ENCODE data around the gene RNF17.
"Not testable (repeated sequence)": the region's sequence is repeated elsewhere in the genome, so short reads cannot be mapped to it uniquely, and the experiment has no call there.

The RNF17 gene

GRCh38 chr13:24727731-24728601 lies 36.0 kb upstream of the RNF17 start:
- H3K9me3 ChIP-seq (ENCODE audit: control insufficient read depth, low read length) = peaks cover 4% of the 10 kb centered on the region
- no peaks in the 10 kb centered on the region for H3K36me3 ChIP-seq (ENCODE audit: control insufficient read depth, insufficient read depth, low read length)
- no peak overlapping the region for H3K27ac ChIP-seq (ENCODE audit: low read depth, low read length, severe bottlenecking)
- WGBS, 2 experiments (ENCODE audit: insufficient coverage in 2 of 2) = 67 to 68% methylated on average over 12 to 15 of the region's 24 CpGs
- H3K4me1 ChIP-seq (ENCODE audit: control insufficient read depth, insufficient read depth, low read length, poor library complexity, severe bottlenecking) = no peaks in the 10 kb centered on the region
- H3K4me3 ChIP-seq (ENCODE audit: extremely low read depth, insufficient read depth, low read length, poor library complexity, severe bottlenecking) = no peak overlapping the region

GRCh38 chr13:24730873-24731567 lies 32.9 kb upstream of the RNF17 start:
- not testable (repeated sequence) for H3K27ac ChIP-seq (ENCODE audit: low read depth, low read length, severe bottlenecking); H3K36me3 ChIP-seq (ENCODE audit: control insufficient read depth, insufficient read depth, low read length); H3K4me3 ChIP-seq (ENCODE audit: extremely low read depth, insufficient read depth, low read length, poor library complexity, severe bottlenecking); H3K9me3 ChIP-seq (ENCODE audit: control insufficient read depth, low read length); H3K4me1 ChIP-seq (ENCODE audit: control insufficient read depth, insufficient read depth, low read length, poor library complexity, severe bottlenecking)
- WGBS, 2 experiments (ENCODE audit: insufficient coverage in 2 of 2) = 86% methylated on average over 4 of the region's 4 CpGs; no CpG with 5 or more reads in 1 of the 2 experiments

GRCh38 chr13:24734950-24735349 lies 29.0 kb upstream of the RNF17 start:
- Histone ChIP-seq H3K27ac (ENCODE audit: low read depth, low read length, severe bottlenecking) (no peak overlapping the region), H3K4me1 (ENCODE audit: control insufficient read depth, insufficient read depth, low read length, poor library complexity, severe bottlenecking) (no peaks in the 10 kb centered on the region), H3K36me3 (ENCODE audit: control insufficient read depth, insufficient read depth, low read length) (no peaks in the 10 kb centered on the region), H3K9me3 (ENCODE audit: control insufficient read depth, low read length) (peaks cover 4% of the 10 kb centered on the region), H3K4me3 (ENCODE audit: extremely low read depth, insufficient read depth, low read length, poor library complexity, severe bottlenecking) (no peak overlapping the region)
- 100% methylated on average over 1 of the region's 4 CpGs; no CpG with 5 or more reads in 1 of the 2 experiments for WGBS, 2 experiments (ENCODE audit: insufficient coverage in 2 of 2)

- Histone ChIP-seq H3K4me3 (ENCODE audit: extremely low read depth, insufficient read depth, low read length, poor library complexity, severe bottlenecking) (no peak overlapping the region), H3K9me3 (ENCODE audit: control insufficient read depth, low read length) (peaks cover 3% of the 10 kb centered on the region), H3K4me1 (ENCODE audit: control insufficient read depth, insufficient read depth, low read length, poor library complexity, severe bottlenecking) (no peaks in the 10 kb centered on the region), H3K27ac (ENCODE audit: low read depth, low read length, severe bottlenecking) (no peak overlapping the region), H3K36me3 (ENCODE audit: control insufficient read depth, insufficient read depth, low read length) (no peaks in the 10 kb centered on the region)
- 57 to 79% methylated on average over 2 to 4 of the region's 6 CpGs for WGBS, 2 experiments (ENCODE audit: insufficient coverage in 2 of 2)
Observed at GRCh38 chr13:24737042-24737441, 26.9 kb upstream of the RNF17 start.

GRCh38 chr13:24738366-24738847 lies 25.6 kb upstream of the RNF17 start:
- Histone ChIP-seq H3K4me1 (ENCODE audit: control insufficient read depth, insufficient read depth, low read length, poor library complexity, severe bottlenecking) (no peaks in the 10 kb centered on the region), H3K4me3 (ENCODE audit: extremely low read depth, insufficient read depth, low read length, poor library complexity, severe bottlenecking) (no peak overlapping the region), H3K36me3 (ENCODE audit: control insufficient read depth, insufficient read depth, low read length) (no peaks in the 10 kb centered on the region), H3K9me3 (ENCODE audit: control insufficient read depth, low read length) (no peaks in the 10 kb centered on the region), H3K27ac (ENCODE audit: low read depth, low read length, severe bottlenecking) (no peak overlapping the region)
- WGBS, 2 experiments (ENCODE audit: insufficient coverage in 2 of 2) = 92 to 96% methylated on average over 4 of the region's 5 CpGs

- Histone ChIP-seq H3K27ac (ENCODE audit: low read depth, low read length, severe bottlenecking) (no peak overlapping the region), H3K4me1 (ENCODE audit: control insufficient read depth, insufficient read depth, low read length, poor library complexity, severe bottlenecking) (no peaks in the 10 kb centered on the region), H3K36me3 (ENCODE audit: control insufficient read depth, insufficient read depth, low read length) (no peaks in the 10 kb centered on the region), H3K4me3 (ENCODE audit: extremely low read depth, insufficient read depth, low read length, poor library complexity, severe bottlenecking) (no peak overlapping the region), H3K9me3 (ENCODE audit: control insufficient read depth, low read length) (no peaks in the 10 kb centered on the region)
- WGBS, 2 experiments (ENCODE audit: insufficient coverage in 2 of 2) = 91 to 92% methylated on average over 7 to 12 of the region's 12 CpGs
Observed at GRCh38 chr13:24740014-24740890, 23.7 kb upstream of the RNF17 start.

- 67 to 87% methylated on average over 6 to 8 of the region's 11 CpGs for WGBS, 2 experiments (ENCODE audit: insufficient coverage in 2 of 2)
- no peaks in the 10 kb centered on the region for H3K36me3 ChIP-seq (ENCODE audit: control insufficient read depth, insufficient read depth, low read length)
- H3K27ac ChIP-seq (ENCODE audit: low read depth, low read length, severe bottlenecking) = no peak overlapping the region
- H3K9me3 ChIP-seq (ENCODE audit: control insufficient read depth, low read length) = no peaks in the 10 kb centered on the region
- H3K4me3 ChIP-seq (ENCODE audit: extremely low read depth, insufficient read depth, low read length, poor library complexity, severe bottlenecking) = no peak overlapping the region
- no peaks in the 10 kb centered on the region for H3K4me1 ChIP-seq (ENCODE audit: control insufficient read depth, insufficient read depth, low read length, poor library complexity, severe bottlenecking)
Observed at GRCh38 chr13:24741016-24741662, 22.8 kb upstream of the RNF17 start.

GRCh38 chr13:24741791-24742190 lies 22.2 kb upstream of the RNF17 start:
- H3K4me1 ChIP-seq (ENCODE audit: control insufficient read depth, insufficient read depth, low read length, poor library complexity, severe bottlenecking) = no peaks in the 10 kb centered on the region
- no peaks in the 10 kb centered on the region for H3K36me3 ChIP-seq (ENCODE audit: control insufficient read depth, insufficient read depth, low read length)
- H3K9me3 ChIP-seq (ENCODE audit: control insufficient read depth, low read length) = no peaks in the 10 kb centered on the region
- H3K4me3 ChIP-seq (ENCODE audit: extremely low read depth, insufficient read depth, low read length, poor library complexity, severe bottlenecking) = no peak overlapping the region
- WGBS, 2 experiments (ENCODE audit: insufficient coverage in 2 of 2) = 94 to 97% methylated on average over 6 of the region's 8 CpGs
- no peak overlapping the region for H3K27ac ChIP-seq (ENCODE audit: low read depth, low read length, severe bottlenecking)

GRCh38 chr13:24742294-24742693 lies 21.7 kb upstream of the RNF17 start:
- WGBS, 2 experiments (ENCODE audit: insufficient coverage in 2 of 2) = 39 to 55% methylated on average over 4 of the region's 6 CpGs
- Histone ChIP-seq H3K36me3 (ENCODE audit: control insufficient read depth, insufficient read depth, low read length) (no peaks in the 10 kb centered on the region), H3K9me3 (ENCODE audit: control insufficient read depth, low read length) (no peaks in the 10 kb centered on the region), H3K4me3 (ENCODE audit: extremely low read depth, insufficient read depth, low read length, poor library complexity, severe bottlenecking) (no peak overlapping the region), H3K4me1 (ENCODE audit: control insufficient read depth, insufficient read depth, low read length, poor library complexity, severe bottlenecking) (no peaks in the 10 kb centered on the region), H3K27ac (ENCODE audit: low read depth, low read length, severe bottlenecking) (no peak overlapping the region)

GRCh38 chr13:24742977-24743376 lies 21.0 kb upstream of the RNF17 start:
- H3K36me3 ChIP-seq (ENCODE audit: control insufficient read depth, insufficient read depth, low read length) = no peaks in the 10 kb centered on the region
- H3K9me3 ChIP-seq (ENCODE audit: control insufficient read depth, low read length) = no peaks in the 10 kb centered on the region
- H3K4me3 ChIP-seq (ENCODE audit: extremely low read depth, insufficient read depth, low read length, poor library complexity, severe bottlenecking) = no peak overlapping the region
- 86 to 100% methylated on average over 2 to 3 of the region's 4 CpGs for WGBS, 2 experiments (ENCODE audit: insufficient coverage in 2 of 2)
- H3K4me1 ChIP-seq (ENCODE audit: control insufficient read depth, insufficient read depth, low read length, poor library complexity, severe bottlenecking) = no peaks in the 10 kb centered on the region
- no peak overlapping the region for H3K27ac ChIP-seq (ENCODE audit: low read depth, low read length, severe bottlenecking)

Measured in mesodermal cell (in vitro differentiated cells).